K562 (cell line): ENCODE results near the gene C1QTNF12. TPM values are rescaled to one million over a fixed set of nuclear protein-coding genes. Genes with fewer than 3 reads are reported as not detected.

Experiments
- ATAC-seq: fragments of 200-7000 bp; cut with Tn5 transposase; 3 replicates; pipeline ENCODE4 v1.9.1; 2020; ENCODE audit warnings: moderate library complexity
- BruUV-seq: library from RNA; stranded (reverse); fragments of 400-500 nt; replicated peaks from 2 replicates; lab custom pipeline; 2021; lab: Mats Ljungman, UMichigan
- CTCF ChIA-PET: fragments of 300-600 bp; formaldehyde crosslinking; extraction: SDS; loops from one replicate; lab custom pipeline; 2021; ENCODE audit warnings: low intra/inter-chr PET ratio; lab: Yijun Ruan, JAX
- POLR2A ChIA-PET: fragments of 300-600, 350-650 bp; sonication (Branson Sonifier 250); formaldehyde crosslinking; extraction: SDS; loops from one replicate; lab custom pipeline; 2021; ENCODE audit warnings: antibody characterized with exemption, inconsistent platforms; lab: Yijun Ruan, JAX
- DNase-seq, 4 experiments: peaks; one replicate each; pipeline versions ENCODE4 v3.0.0 to v3.0.0-alpha.2; 2011 to 2018; ENCODE audit warnings: low spot score in 3 of 4, mixed read lengths in 3 of 4; ENCODE audit errors: extremely low read depth in 1 of 4
- FAIRE-seq: peaks from 2 replicates; lab custom pipeline; 2011; peaks lifted over from hg19 to GRCh38; lab: Jason Lieb, UNC
- H2AFZ ChIP-seq: 2 replicates; pipeline ENCODE4 v1.6.0; 2011; ENCODE audit warnings: low read depth, low read length, control low read depth, inconsistent platforms
- H3K27ac ChIP-seq: fragments of 200-600 bp; 3 replicates; pipeline ENCODE4 v1.8.0; 2011; ENCODE audit warnings: low read depth, mild to moderate bottlenecking, control low read depth, inconsistent platforms, low read length, moderate library complexity, mixed read lengths; ENCODE audit errors: extremely low read depth
- H3K27me3 ChIP-seq, 2 experiments: fragments of 300-600 bp in 1 of 2; 2 replicates in 1 of 2; 3 replicates in 1 of 2; pipeline versions ENCODE4 v1.6.0 to v1.8.0; 2011; ENCODE audit warnings: inconsistent platforms in 2 of 2, low read length in 2 of 2, mild to moderate bottlenecking in 1 of 2, mixed read lengths in 1 of 2, moderate library complexity in 1 of 2; ENCODE audit not compliant: control insufficient read depth in 2 of 2, insufficient read depth in 2 of 2
- H3K36me3 ChIP-seq: fragments of 300-600 bp; 3 replicates; pipeline ENCODE4 v1.8.0; 2011; ENCODE audit warnings: mild to moderate bottlenecking, low read length, inconsistent platforms; ENCODE audit not compliant: control insufficient read depth, insufficient read depth
- H3K4me1 ChIP-seq, 2 experiments: fragments of 200-600 bp in 1 of 2; replicated peaks in 1 of 2; 2 replicates in 1 of 2; 3 replicates in 1 of 2; pipeline versions ENCODE4 v1.5.1 to v1.8.0; 2011; ENCODE audit warnings: inconsistent platforms in 2 of 2, low read length in 2 of 2, mild to moderate bottlenecking in 1 of 2, mixed read lengths in 1 of 2, moderate library complexity in 1 of 2; ENCODE audit not compliant: control insufficient read depth in 2 of 2, insufficient read depth in 2 of 2
- H3K4me2 ChIP-seq: 2 replicates; pipeline ENCODE4 v1.6.1; 2011; ENCODE audit warnings: low read length, control low read depth, inconsistent platforms, mixed read lengths; ENCODE audit not compliant: insufficient read depth
- H3K4me3 ChIP-seq: fragments of 200-600 bp; sonication (generic), shearing (Covaris generic); 2 replicates; pipeline ENCODE4 v1.5.1; 2016; ENCODE audit warnings: control low read depth, inconsistent platforms
- H3K79me2 ChIP-seq: fragments of 200-600 bp; 3 replicates; pipeline ENCODE4 v1.8.0; 2011; ENCODE audit warnings: low read length, inconsistent platforms; ENCODE audit not compliant: control insufficient read depth, insufficient read depth
- H3K9ac ChIP-seq, 2 experiments: 2 replicates each; pipeline versions ENCODE4 v1.6.0 to v1.6.1; 2011; ENCODE audit warnings: low read depth in 2 of 2, low read length in 2 of 2, control low read depth in 1 of 2, inconsistent platforms in 1 of 2, mild to moderate bottlenecking in 1 of 2, mixed read lengths in 1 of 2; ENCODE audit not compliant: insufficient read depth in 1 of 2
- H3K9me1 ChIP-seq: one replicate; pipeline ENCODE4 v1.6.0; 2011; ENCODE audit warnings: inconsistent platforms, mild to moderate bottlenecking, low read length, moderate library complexity; ENCODE audit not compliant: control insufficient read depth, insufficient read depth
- H3K9me3 ChIP-seq: replicated peaks from 2 replicates; pipeline ENCODE4 v1.5.1; 2011; ENCODE audit warnings: low read depth, low read length, inconsistent platforms; ENCODE audit not compliant: control insufficient read depth, insufficient read depth
- H4K20me1 ChIP-seq: replicated peaks from 2 replicates; pipeline ENCODE4 v1.6.1; 2011; ENCODE audit warnings: low read length, inconsistent platforms, mixed read lengths; ENCODE audit not compliant: control insufficient read depth, insufficient read depth
- C11orf30 ChIP-seq: fragments of 450-650 bp; IDR thresholded peaks from 2 replicates; pipeline ENCODE4 v1.6.1; 2016; ENCODE audit warnings: low read depth, mild to moderate bottlenecking
- CSDE1 ChIP-seq, 2 experiments: fragments of 450-650 bp; IDR thresholded peaks; 2 replicates each; pipeline ENCODE4 v1.6.1; 2016; ENCODE audit warnings: mild to moderate bottlenecking in 1 of 2
- ETV5 ChIP-seq: sonication (generic); formaldehyde crosslinking; IDR thresholded peaks from 2 replicates; pipeline ENCODE4 v1.4.0; 2020; ENCODE audit warnings: low read depth, mild to moderate bottlenecking, missing genetic modification reagents
- HDAC1 ChIP-seq, 2 experiments: fragments of 450-650 bp; IDR thresholded peaks; 2 replicates each; pipeline ENCODE4 v1.6.1; 2016 to 2017; ENCODE audit warnings: inconsistent platforms in 1 of 2, mild to moderate bottlenecking in 1 of 2, moderate library complexity in 1 of 2
- KDM2B ChIP-seq: fragments of 250-450 bp; sonication (Bioruptor Pico); IDR thresholded peaks from 2 replicates; pipeline ENCODE4 v1.8.0; 2021; ENCODE audit warnings: mild to moderate bottlenecking, moderate library complexity
- POLR2G ChIP-seq: fragments of 200-400 bp; formaldehyde crosslinking; IDR thresholded peaks from 2 replicates; pipeline ENCODE4 v1.6.1; 2017; ENCODE audit warnings: low read depth, mild to moderate bottlenecking, antibody characterized with exemption, low read length, moderate library complexity
- RBM34 ChIP-seq: fragments of 200-400 bp; formaldehyde crosslinking; IDR thresholded peaks from 2 replicates; pipeline ENCODE4 v1.6.1; 2018; ENCODE audit warnings: low read length, borderline replicate concordance; ENCODE audit not compliant: insufficient read depth
- SIN3A ChIP-seq, 2 experiments: fragments of 150-350 bp in 1 of 2; IDR thresholded peaks; 2 replicates each; pipeline ENCODE4 v1.6.1; 2011 to 2016; ENCODE audit warnings: borderline replicate concordance in 2 of 2, low read depth in 2 of 2, low read length in 2 of 2, mild to moderate bottlenecking in 2 of 2, moderate library complexity in 2 of 2; ENCODE audit not compliant: control insufficient read depth in 1 of 2
- U2AF1 ChIP-seq: fragments of 200-400 bp; formaldehyde crosslinking; optimal IDR thresholded peaks from 2 replicates; pipeline ENCODE3; 2017; ENCODE audit warnings: mild to moderate bottlenecking, low read depth, low read length, moderate library complexity
- ZBTB7A ChIP-seq: IDR thresholded peaks from 2 replicates; pipeline ENCODE4 v1.6.1; 2011; ENCODE audit warnings: low read depth, mild to moderate bottlenecking, low read length, moderate library complexity, borderline replicate concordance; ENCODE audit not compliant: control insufficient read depth
- ZNF589 ChIP-seq: fragments of 200-800 bp; sonication (Bioruptor generic); IDR thresholded peaks from 2 replicates; pipeline ENCODE4 v1.6.1; 2016; ENCODE audit warnings: low read depth, missing genetic modification characterization, missing compliant biosample characterization
- WGBS: fragments of 100-300 bp; shearing (Covaris generic); methylation state at CpG from one replicate; pipeline ENCODE4 v1.1.6; 2016; ENCODE audit warnings: low coverage, mixed read lengths; ENCODE audit not compliant: insufficient coverage; ENCODE audit errors: missing lambda C conversion rate; 5-methylcytosine and 5-hydroxymethylcytosine counted together
- in situ Hi-C: fragments of 300-500 bp; cut with MboI; formaldehyde crosslinking; loops from 4 replicates; pipeline ENCODE4 v1.15.0; 2018; ENCODE audit warnings: inconsistent platforms, mixed read lengths
- intact Hi-C: fragments of 100-400 bp; cut with micrococcal nuclease; formaldehyde crosslinking; loops from 2 replicates; pipeline ENCODE4 v1.14.2; 2022
- polyA plus RNA-seq, 8 experiments: library from polyadenylated mRNA; depleted of rRNA in 4 of 8; stranded (reverse) in 5 of 8; unstranded in 3 of 8; fragments of >200 nt; fragmentation: Nextera tagmentation in 2 of 8; fragmentation: Illumina TruSeq in 1 of 8; extraction: Ambion mirVana in 2 of 8; extraction: Trizol in 1 of 8; gene quantifications; 2 replicates each; pipeline versions ENCODE4 v1.2.1 to v1.2.3, GENCODE V29; 2011 to 2014; ENCODE audit warnings: inconsistent platforms in 1 of 8, missing spikeins in 1 of 8
- total RNA-seq, 7 experiments: library from RNA; depleted of rRNA in 6 of 7; stranded (reverse); fragments of >200 nt in 6 of 7; fragmentation: Illumina TruSeq in 2 of 7; extraction: Trizol in 2 of 7; gene quantifications; 2 replicates each; pipeline versions ENCODE4 v1.2.1 to v1.2.3, GENCODE V29; 2011 to 2021; ENCODE audit warnings: low replicate concordance in 1 of 7
- TF ChIP-seq, protein P1 (sequence below): sonication (generic); formaldehyde crosslinking; IDR thresholded peaks from 2 replicates; pipeline ENCODE4 v1.8.0; 2022; ENCODE audit warnings: mild to moderate bottlenecking, missing genetic modification reagents, borderline replicate concordance
- TF ChIP-seq, protein P2 (sequence below), 2 experiments: IDR thresholded peaks; 2 replicates each; pipeline ENCODE4 v1.6.1; 2011; ENCODE audit warnings: borderline replicate concordance in 1 of 2, control low read depth in 1 of 2, low read depth in 1 of 2, low read length in 1 of 2, mild to moderate bottlenecking in 1 of 2, mixed read lengths in 1 of 2, moderate library complexity in 1 of 2; ENCODE audit not compliant: insufficient read depth in 1 of 2, insufficient read length in 1 of 2, poor library complexity in 1 of 2, severe bottlenecking in 1 of 2; ENCODE audit errors: extremely low read depth in 1 of 2

The C1QTNF12 gene
- total and polyA plus RNA-seq, 9 of the 15 experiments (the other 6 are each of a cell fraction or from before 2014, with no cell fraction given): 0.11 to 4.3 (median 0.93) TPM; not detected in 3

DNA sequence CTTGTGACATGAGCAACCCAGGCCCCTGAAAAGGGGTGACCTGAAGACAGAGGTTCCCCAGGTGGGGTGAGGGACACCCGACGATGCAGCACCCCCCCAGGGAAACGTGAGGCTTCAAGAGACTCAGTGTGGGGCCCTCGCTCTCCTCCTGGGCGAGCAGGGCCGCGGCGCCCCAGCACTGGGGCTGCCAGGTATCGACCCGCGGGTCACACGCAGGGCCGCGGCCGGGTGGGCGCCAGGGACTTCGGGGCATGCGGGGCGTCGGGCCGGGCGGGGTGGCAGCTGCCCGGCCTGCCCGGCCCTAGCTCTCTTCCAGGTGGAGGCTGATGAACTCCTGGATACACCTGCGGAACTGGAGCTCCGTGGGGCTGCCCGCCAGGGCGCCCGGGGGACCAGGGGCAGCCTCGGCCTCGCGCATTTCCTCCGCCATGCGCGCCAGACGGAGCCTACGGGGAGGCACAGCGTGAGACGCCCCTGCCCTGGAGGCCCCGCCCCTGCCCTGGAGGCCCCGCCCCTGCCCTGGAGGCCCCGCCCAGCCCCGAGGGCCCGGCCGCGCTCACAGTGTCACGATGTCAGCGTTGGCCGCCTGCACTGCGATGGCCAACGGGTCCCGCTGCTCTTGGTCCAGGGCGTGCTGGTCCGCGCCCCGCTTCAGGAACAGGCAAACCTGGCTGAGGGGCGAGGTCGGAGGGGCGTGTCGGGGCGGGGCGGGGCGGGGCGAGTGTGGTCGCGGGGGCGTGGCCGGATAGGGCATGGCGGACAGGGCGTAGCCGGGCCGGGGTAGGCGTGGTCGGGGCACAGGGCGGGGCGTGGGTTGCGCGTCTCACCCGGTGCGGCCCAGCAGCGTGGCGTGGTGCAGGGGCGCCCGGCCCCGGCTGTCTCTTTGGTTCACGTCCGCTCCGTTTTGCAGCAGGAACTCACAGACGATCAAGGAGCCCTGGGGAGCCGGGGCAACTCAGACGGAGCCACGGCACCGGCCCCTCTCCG lies 47.0 kb upstream of the C1QTNF12 start (continued):
- peak in 1 of 2 experiments; percentile 49; a peak in 1 of 4 replicates for TF ChIP-seq HDAC1 (IDR thresholded peaks at IDR 0.05)
- TF ChIP-seq, protein P1, sequence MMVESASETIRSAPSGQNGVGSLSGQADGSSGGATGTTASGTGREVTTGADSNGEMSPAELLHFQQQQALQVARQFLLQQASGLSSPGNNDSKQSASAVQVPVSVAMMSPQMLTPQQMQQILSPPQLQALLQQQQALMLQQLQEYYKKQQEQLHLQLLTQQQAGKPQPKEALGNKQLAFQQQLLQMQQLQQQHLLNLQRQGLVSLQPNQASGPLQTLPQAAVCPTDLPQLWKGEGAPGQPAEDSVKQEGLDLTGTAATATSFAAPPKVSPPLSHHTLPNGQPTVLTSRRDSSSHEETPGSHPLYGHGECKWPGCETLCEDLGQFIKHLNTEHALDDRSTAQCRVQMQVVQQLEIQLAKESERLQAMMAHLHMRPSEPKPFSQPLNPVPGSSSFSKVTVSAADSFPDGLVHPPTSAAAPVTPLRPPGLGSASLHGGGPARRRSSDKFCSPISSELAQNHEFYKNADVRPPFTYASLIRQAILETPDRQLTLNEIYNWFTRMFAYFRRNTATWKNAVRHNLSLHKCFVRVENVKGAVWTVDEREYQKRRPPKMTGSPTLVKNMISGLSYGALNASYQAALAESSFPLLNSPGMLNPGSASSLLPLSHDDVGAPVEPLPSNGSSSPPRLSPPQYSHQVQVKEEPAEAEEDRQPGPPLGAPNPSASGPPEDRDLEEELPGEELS (CRISPR knock-in tag): no peak
- TF ChIP-seq ETV5 (CRISPR knock-in tag): 0 out of 2 replicates have a peak, but pooled peaks have one; percentile 19

DNA sequence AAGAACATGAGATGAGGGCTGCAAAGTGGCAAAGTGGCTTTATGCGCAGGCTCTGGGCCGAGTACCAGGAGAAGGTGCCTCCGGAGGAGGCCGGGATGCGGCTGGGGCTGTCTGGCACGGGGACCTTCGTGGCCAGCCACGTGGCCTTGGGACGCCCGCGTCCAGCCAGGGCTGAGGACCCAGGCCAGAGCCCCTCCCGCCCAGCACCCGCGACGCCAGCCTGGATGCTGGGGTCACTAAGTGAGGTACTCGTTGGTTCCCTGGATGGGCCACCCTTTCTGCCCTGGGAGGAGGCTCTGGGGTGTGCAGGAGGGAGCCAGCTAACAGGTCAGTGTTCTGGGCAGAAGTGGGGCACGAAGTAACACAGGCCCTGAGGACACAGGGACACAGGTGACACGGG lies 46.3 kb upstream of the C1QTNF12 start:
- H3K9me1 ChIP-seq: peaks cover 8% of the 10 kb centered on the region
- peaks cover 0 to 9% of the 10 kb centered on the region in 2 experiments; a peak in 2 of 5 replicates for H3K27me3 ChIP-seq
- FAIRE-seq (no peak), ATAC-seq (no peak), DNase-seq (no peak)
- ChIA-PET CTCF (interaction anchor here (0.9 kb wide), 1 partner anchor 388 kb away, joined by 4 read pairs; no protein-coding TSS in a partner anchor), POLR2A (interaction anchor here (0.6 kb wide), 1 partner anchor 25 kb away, joined by 3 read pairs; no protein-coding TSS in a partner anchor)
- no peak overlapping the region for H3K4me3 ChIP-seq
- H3K27ac ChIP-seq: peak overlapping the region; percentile 54; the same call in 1 of the 3 replicates
- H3K79me2 ChIP-seq: no peaks in the 10 kb centered on the region
- WGBS: 86% methylated on average over 18 of the region's 18 CpGs
- no peaks in the 10 kb centered on the region for H3K9me3 ChIP-seq
- BruUV-seq: no TSS peak
- H3K4me1 ChIP-seq: peaks cover 5 to 76% of the 10 kb centered on the region in 2 experiments; a peak in 3 of 5 replicates
- H2AFZ ChIP-seq: no peak overlapping the region
- intact Hi-C loops (loop anchor here (2.0 to 10.0 kb wide), 2 partner anchors 176 to 308 kb away; partner anchors contain the start of genes C1orf159 and PERM1), in situ Hi-C loops (no loop called here)
- peaks cover 14% of the 10 kb centered on the region; the same call in 1 of the 3 replicates for H3K36me3 ChIP-seq
- no peak overlapping the region for H3K4me2 ChIP-seq
- 0 out of 4 replicates have a peak overlapping the region, but pooled peaks of 1 of the 2 experiments have one; percentile 10 for H3K9ac ChIP-seq
- H4K20me1 ChIP-seq: peaks cover 16% of the 10 kb centered on the region; the same call in 1 of the 2 replicates
- TF ChIP-seq, protein P2, sequence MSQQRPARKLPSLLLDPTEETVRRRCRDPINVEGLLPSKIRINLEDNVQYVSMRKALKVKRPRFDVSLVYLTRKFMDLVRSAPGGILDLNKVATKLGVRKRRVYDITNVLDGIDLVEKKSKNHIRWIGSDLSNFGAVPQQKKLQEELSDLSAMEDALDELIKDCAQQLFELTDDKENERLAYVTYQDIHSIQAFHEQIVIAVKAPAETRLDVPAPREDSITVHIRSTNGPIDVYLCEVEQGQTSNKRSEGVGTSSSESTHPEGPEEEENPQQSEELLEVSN (IDR thresholded peaks at IDR 0.05; ENCODE audit: borderline replicate concordance in 1 of 2, extremely low read depth in 1 of 2, insufficient read depth in 1 of 2, insufficient read length in 1 of 2, low read depth in 1 of 2, low read length in 1 of 2, poor library complexity in 1 of 2, severe bottlenecking in 1 of 2): peak in 1 of 2 experiments; percentile 17
- TF ChIP-seq C11orf30 (no peak), ZNF589 (no peak), SIN3A (IDR thresholded peaks at IDR 0.05; ENCODE audit: borderline replicate concordance in 2 of 2, control insufficient read depth in 1 of 2, low read depth in 2 of 2, low read length in 2 of 2) (0 out of 4 replicates have a peak, but pooled peaks of 1 of the 2 experiments have one; percentile 7), POLR2G (0 out of 2 replicates have a peak, but pooled peaks have one; percentile 13), U2AF1 (no peak), CSDE1 (IDR thresholded peaks at IDR 0.05) (no peak), RBM34 (no peak), ZBTB7A (peak; percentile 26; the same call in 1 of the 2 replicates), KDM2B (CRISPR knock-in tag) (no peak)
